ENCODE results near the gene CTBP1.

Gene CTBP1

DNA sequence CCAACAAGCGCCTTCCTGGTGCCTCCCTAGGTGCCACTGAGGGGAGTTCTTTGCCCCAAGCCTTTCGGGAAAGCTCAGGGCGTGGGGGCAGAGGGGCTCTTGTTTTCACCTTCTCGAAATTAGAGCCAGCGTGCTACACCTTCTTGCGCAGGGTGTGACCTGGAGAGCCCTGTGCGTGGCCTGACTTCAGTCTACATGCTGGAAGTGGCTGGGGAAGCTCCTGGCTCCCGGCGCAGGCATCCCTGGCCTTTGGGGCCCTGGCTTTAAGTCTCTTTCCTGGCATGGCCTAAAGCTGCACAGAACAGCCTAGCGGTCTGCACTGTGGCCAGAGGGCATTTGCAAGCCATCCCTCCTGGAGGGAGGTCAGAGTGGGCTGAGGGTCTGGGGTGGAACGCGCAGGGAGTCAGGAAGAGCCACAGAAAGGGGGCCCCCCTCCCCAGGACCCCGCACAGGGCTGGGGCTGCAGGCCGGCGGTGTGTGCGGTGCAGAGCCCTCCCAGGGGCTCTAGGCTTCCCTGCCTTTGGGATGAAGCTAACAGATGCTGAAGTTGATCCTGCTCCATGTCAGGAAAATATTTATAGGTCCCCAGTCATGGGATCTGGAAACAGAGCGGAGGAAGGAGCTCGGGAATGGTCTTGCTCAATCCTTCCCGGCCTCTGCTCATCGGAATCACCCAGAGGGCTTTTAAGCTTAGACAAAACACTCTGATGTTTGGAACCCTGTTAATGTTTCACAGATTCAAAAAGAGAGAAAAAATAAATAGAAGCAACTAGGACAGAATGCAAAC is 75.8 kb downstream of the CTBP1 start:
- peak; percentile 69 for DNase-seq (ENCODE audit: low spot score)

DNA sequence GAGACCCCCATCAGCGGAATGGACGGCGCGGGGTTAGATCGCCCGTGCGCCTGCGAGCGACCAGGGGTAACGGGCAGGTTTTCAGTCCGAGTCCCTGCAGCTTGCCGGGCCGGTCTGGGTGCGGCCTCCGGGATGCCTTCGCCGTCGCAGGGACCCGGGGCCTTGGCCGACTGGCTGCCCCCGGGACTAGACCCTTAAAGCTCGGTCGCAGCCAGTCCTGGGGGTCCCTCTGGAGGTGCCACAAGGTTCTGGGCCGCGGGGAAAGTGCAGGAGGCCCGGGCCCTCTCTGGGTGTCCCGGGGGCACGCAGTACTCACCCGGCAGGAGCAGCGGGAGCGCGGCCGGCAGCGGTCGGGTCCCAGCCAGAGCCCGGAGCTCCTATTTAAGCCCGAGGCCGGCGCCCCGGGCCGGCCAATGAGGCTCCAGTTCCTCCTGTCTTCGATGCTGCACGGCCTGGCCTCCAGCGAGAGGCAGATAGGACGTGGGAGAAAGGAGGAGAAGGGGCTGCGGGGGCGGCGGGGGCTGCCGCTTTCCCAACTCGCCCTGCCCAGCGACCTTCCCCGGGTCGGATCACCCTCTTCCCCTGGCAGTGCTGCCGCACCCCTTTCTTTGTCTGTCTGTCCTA is 76.6 kb downstream of the CTBP1 start, which contains the start of gene SPON2:
TSS of gene SPON2 (minus strand) at position 356 of the 624 bp plus-strand sequence.
- DNase-seq (ENCODE audit: low spot score), result peak; percentile 73

DNA sequence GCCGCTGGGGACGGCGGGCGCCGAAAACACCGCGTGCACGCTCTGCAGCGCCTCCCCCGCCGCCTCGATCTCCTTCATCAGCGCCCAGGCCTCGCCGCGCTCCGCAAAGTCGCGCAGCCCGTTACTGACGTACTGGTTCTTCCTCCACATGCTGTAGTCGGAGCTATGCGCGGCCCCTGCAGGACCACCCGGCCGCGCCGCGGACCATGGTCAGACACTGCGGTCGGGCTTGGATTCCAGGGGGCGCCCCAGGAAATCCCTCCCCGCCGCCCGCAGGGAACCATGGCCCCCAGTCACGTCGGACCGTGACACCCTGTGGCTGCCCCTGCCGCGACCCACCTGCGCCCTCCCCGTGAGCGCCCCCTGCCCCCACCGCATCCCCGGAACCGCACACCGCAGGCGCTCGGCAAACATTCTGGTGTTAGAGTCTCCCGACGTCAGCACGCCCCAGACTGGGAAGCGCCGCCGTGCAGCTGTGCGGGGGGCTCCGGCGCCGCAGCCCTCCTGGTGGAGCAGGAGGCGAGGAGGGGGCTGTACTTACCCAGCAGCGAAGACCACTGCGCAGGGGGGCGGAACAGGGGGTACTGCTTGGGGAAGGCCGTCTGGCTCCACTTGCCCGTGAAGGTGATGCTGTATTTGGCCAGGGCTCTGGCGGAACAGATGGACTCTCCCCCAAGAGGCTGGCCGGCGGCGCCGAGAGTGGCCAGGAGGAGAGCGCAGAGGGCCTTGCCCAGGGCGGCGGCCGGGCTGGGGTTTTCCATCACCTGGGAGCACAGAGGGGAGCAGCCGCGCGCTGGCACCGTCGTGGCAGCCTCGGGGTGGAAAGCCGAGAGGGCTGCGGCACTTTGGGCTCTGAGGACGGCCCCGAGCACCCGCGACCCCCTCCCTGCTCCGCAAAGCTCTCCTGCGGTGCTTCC is 77.4 kb downstream of the CTBP1 start:
- DNase-seq (ENCODE audit: low spot score), result peak; percentile 39

DNA sequence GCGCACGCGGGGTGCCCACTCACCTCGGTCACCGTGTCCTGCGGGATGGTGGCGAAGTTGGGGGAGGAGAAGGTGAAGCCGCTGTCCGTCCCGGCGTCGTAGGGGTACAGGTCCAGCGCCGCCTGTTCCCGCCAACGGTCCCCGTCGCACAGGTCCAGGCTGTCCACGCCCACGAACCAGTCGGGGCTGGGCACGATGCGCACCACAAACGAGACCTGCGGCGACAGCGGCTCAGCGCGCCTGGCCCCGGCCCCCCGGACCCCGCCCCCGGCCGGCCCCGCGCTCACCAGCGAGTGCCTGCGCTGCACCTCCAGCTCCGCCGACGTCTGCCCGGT is 78.0 kb downstream of the CTBP1 start:
- no peak for DNase-seq (ENCODE audit: low spot score)

DNA sequence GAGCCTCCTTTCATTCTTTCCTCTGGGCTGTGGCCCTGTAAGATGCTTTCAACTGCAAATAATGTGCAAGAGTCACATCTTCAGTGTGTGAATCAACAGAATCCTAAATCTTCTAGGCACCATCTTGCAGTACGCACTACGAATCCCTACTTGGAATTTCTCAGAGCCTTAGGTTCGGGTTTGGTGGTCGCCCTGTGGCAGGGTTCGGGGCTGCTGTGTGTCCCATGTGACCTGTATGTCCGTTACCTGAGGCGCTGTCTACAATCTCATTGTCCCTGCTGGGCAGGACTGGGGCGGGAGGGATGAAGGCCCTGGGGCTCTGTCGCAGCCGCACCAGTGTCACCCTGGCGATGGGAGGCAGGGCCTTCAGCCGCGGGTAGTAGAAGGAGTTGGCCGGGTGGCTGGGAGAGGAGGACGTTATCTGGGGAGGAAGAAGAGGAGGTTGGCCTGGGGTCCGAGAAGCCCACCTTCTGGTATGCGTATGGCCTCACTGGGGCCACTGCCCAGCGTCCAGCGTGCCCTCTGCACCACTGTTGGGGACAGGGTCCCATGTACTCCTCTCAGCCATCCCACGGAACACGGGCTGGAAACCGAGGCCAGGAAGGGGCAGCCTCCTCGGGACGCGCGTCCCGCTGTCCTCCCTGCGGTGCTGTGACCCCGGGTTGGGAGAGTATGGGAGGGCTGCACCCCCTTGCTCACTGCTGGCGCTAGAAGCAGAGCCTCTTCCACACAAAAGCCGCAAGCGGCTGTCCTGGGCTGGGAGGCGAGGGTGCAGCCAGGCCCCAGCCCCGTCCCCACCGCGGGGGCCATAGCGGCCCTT is 78.6 kb downstream of the CTBP1 start:
- no peak for DNase-seq (ENCODE audit: low spot score)

DNA sequence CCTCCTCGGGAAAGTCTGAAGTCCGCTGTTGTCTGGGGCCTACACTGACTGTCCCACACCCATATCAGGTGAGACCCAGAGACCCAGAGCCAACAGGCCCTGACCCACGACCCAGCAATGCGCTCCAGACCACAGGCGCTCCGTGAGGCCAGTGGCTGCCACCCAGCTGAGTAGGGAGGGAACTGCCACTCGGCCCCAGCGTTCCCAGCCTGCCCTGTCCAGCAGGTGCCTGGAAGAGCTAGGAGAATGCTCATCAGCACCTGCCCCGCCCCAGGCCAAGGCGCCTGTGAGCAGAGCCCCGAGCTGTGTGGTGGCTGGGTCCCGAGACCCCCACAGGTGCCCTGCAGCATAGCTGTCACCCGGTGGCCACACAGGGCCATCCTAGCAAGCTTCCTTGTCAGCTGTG is 79.2 kb downstream of the CTBP1 start:
- no peak for DNase-seq (ENCODE audit: low spot score)

DNA sequence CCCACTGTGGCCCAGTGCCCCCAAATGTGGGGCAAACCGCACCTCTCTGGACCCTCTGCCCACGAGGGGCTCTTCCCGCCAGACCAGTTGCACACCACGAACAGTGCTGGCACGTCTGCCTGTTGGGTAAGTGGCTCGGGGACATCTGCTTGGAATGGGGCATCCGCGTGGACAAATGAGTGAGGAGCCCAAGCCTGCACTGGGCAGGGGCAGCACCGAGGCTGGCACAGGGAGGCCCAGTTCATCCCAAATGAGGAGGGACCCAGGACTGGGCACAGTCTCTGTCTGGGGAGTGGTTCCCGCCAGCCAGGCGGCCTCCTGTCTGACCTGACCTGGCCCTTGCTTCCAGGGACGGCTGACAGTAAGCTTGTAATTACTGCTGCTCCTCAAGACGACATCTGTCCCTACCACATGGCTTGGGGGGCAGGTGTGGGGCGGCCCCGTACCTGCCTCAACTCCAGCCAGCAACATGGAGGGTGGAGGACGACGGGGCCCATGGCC is 79.7 kb downstream of the CTBP1 start:
- no peak for DNase-seq (ENCODE audit: low spot score)

DNA sequence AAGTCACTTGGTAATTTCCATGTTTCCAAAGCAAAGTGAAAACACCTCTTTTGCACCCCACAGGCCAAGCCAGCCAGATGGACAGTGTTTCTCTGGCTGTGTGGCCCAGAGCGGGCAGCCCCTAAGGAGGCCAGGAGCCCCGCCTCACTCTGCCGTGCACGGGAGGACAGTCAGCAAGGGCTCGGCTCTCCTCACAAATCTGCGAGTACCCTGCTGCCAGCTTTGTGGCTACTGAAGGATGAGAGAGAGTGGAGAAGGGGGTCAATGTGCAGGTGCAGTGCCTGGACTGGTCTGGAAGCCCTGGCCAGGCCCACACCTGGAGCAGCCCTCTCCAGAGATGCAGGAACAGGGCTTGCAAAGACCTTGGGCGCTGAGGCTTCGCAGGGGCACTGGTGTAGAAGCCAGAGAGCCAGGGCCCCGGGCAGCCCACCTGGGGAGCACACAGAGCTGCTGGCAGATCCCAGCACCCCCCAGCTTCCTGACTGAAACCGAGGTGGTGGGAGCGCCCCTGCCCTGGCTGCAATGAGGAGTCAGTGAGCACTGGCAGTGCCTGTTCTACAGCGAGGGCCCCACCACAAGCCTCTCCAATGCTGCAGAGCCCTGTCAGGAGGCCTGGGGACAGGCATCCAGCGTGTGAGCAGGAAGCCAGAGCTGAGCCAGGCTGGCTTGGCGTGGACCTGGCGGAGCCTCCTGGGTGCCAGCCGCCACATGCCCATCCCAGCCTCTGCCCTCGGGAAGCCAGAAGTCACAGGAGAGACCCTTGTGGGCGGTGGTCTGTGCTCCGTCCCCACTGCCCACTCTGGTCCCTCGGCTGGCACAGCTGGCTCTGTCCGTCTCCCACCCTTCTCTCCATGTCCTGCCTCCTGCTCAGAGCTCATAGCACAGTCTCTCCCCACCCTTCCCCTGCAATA is 80.5 kb downstream of the CTBP1 start:
- no peak for DNase-seq (ENCODE audit: low spot score)

DNA sequence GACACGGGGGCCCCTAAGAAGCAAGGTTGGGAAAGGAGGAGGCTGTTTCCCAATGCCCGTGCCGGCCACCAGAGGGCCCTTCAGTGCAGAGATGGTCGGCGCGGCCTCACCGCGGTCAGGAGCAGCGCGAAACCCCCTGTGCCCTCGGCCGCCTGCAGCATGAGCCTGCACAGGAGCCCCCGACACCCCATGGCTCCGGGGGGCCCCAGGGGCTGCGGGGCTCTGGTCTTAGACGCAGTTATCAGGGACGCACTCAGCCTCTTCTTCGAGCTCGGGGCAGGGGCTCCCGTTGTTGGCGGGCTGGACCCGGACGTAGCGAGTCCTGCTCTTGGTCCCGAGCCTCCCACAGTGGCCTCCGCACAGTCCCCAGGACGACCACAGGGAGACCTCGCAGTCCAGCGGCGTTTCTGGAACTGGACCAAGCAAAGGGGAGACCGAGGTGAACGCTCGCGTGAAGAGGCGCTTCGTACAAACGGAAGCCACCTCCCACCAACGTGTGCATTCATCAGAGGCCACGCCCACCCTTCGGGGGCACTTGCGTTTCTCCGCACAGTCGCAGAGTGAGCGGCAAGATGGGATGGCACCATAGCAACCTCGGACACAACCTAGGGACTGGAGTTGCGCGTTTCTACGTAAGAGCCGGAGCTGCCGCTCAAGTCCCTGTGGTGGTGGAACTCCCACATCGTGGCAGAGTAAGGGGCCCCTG is 81.5 kb downstream of the CTBP1 start:
- peak; percentile 79 for DNase-seq (ENCODE audit: low spot score)

DNA sequence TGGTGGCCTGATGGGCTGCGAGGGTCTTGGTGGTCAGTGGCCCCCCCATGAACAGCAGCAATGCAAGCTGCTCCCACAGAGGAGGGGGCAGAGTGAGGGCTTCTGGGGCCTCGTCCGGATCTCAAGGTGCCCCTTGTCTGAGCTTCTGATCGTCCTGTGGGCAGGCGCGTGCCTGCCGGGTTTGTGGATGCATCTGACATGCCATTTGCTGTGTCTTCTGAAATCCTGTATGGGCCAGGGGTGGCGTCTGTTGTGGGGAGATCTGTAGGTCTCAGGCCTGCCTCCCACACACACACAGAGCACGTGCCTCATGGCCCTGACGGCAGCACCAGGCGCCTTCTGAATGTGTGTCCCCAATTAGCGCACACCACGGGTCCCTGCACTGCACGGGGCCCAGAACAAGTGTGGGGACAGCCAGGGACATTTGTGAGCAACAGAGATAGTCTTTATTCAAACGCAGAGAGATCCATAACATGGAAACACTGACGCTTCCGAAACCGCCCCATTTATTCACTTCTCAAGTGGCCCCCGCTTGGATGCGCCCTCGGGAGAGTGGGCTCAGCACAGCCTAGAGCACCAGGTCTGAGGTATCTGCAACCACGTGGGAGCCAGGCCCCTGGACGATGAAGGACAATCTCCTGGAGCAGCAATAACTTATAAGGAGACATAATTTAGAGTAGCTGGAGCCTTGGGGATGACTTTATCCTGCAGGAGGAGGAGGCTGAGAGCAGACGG is 82.3 kb downstream of the CTBP1 start:
- DNase-seq (ENCODE audit: low spot score), result no peak

DNA sequence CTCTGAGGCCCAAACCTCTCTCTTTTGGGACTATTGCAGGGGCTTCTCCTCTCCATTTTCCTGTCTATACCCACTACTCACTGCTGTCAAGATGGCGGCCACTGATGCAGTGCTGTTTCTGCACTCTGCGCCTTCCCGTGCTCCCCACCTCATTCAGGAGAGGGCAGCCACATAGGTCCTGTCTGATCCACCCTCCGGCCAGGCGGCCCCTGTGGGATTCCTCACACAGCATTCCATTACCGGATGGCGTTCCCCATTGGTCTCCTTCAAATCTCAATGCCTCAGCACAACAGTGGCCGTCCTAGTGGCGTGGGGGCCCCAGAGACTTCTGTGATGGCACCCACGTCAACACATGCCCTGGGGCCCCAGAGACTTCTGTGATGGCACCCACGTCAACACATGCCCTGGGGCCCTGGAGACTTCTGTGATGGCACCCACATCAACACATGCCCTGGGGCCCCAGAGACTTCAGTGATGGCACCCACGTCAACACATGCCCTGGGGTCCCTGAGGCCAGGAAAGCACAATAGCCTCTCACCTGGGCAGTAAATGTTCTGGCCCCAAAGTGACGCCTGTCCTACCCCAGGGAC is 83.9 kb downstream of the CTBP1 start:
- no peak for DNase-seq (ENCODE audit: low spot score)

DNA sequence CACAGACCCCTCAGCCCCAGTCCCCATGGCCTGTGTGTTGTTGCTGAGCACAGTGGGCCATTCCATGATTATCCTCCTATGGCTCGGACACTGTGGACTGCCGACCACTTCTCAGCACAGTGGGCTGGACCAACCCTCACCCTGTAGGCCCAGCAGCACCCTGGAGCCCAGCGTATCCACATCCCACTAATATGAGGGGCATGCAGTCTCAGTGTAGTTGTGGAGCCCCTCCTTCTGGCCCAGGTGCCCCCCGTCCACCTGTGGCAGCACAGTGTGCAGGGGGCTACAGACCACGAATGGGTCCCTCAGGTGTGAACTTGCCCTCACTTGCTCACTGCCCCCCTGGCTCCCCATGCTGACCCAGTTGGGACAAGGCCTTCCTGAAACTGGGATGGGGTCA is 84.5 kb downstream of the CTBP1 start:
- no peak for DNase-seq (ENCODE audit: low spot score)

DNA sequence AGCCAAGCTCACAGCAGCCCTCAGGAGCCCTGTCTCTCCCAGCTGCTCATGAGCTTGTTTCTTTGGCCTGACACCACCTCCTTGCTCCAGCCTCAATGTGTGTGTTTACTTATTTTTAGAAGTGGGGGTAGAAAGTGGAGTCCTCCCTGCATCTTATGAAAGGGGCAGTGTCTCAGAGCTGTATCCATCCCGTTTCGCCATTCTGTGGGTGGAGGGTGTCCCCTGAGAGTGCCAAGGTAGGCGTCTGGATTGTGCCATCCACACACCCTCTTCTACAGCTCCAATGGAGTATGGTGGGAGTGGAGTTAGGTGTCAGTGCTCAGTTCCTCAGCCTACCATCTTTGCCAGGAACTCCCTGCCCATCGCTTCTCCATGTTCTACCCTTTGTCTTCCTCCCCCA is 84.9 kb downstream of the CTBP1 start:
- DNase-seq (ENCODE audit: low spot score), result no peak
